ENCODE data around the gene KIF24. TPM values are rescaled to one million over a fixed set of nuclear protein-coding genes. Genes with fewer than 3 reads are reported as not detected.
"Not testable (repeated sequence)": the region's sequence is repeated elsewhere in the genome, so short reads cannot be mapped to it uniquely, and the experiment has no call there.

The KIF24 gene
- total RNA-seq, 4 donors from 2014 or later = 1.7 to 7.8 (median 4.6) TPM

GRCh38 chr9:34318163-34318790 lies 10.8 kb downstream of the KIF24 start:
- TF ChIP-seq, protein P1, sequence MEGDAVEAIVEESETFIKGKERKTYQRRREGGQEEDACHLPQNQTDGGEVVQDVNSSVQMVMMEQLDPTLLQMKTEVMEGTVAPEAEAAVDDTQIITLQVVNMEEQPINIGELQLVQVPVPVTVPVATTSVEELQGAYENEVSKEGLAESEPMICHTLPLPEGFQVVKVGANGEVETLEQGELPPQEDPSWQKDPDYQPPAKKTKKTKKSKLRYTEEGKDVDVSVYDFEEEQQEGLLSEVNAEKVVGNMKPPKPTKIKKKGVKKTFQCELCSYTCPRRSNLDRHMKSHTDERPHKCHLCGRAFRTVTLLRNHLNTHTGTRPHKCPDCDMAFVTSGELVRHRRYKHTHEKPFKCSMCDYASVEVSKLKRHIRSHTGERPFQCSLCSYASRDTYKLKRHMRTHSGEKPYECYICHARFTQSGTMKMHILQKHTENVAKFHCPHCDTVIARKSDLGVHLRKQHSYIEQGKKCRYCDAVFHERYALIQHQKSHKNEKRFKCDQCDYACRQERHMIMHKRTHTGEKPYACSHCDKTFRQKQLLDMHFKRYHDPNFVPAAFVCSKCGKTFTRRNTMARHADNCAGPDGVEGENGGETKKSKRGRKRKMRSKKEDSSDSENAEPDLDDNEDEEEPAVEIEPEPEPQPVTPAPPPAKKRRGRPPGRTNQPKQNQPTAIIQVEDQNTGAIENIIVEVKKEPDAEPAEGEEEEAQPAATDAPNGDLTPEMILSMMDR (IDR thresholded peaks at IDR 0.05) = no peak
- no peak overlapping the region for H3K4me3 ChIP-seq (replicated peaks in 1 of 3)
- no peak for DNase-seq
- no peak overlapping the region for H3K27ac ChIP-seq
- no peaks in the 10 kb centered on the region for H3K36me3 ChIP-seq
- 95 to 97% methylated on average over 34 to 43 of the region's 44 CpGs for WGBS, 2 donors
- no peaks in the 10 kb centered on the region for H3K27me3 ChIP-seq
- intact Hi-C loops (cut with DNase I) = no loop called here
- H3K4me1 ChIP-seq = no peaks in the 10 kb centered on the region
- no peaks in the 10 kb centered on the region for H3K9me3 ChIP-seq

DNA sequence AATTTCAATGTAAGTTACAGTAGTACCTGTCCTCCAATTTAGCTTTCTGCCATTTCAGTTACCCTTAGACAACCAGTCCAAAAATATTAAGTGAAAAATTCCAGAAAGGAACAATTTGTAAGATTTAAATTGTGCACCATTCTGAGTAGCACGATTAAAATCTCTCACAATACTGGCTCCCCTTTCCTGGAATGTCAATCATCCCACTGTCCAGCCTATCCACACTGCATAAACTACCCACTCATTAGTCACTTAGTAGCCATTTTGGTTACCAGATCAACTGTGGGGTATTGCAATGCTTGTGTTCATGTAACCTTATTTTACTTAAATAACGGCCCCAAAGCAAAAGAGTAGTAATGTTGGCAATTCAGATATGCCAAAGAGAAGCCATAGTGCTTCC lies 11.6 kb downstream of the KIF24 start:
- no peak for DNase-seq
- no peaks in the 10 kb centered on the region for H3K4me1 ChIP-seq
- no peaks in the 10 kb centered on the region for H3K36me3 ChIP-seq
- no peaks in the 10 kb centered on the region for H3K27me3 ChIP-seq
- H3K27ac ChIP-seq = no peak overlapping the region
- WGBS, 2 donors = 88 to 95% methylated on average over 2 of the region's 2 CpGs
- TF ChIP-seq POLR2A (IDR thresholded peaks at IDR 0.05) = no peak
- TF ChIP-seq, protein P1 (IDR thresholded peaks at IDR 0.05) = no peak
- intact Hi-C loops (cut with DNase I) = no loop called here
- no peaks in the 10 kb centered on the region for H3K9me3 ChIP-seq
- no peak overlapping the region for H3K4me3 ChIP-seq (replicated peaks in 1 of 3)

GRCh38 chr9:34311499-34312185 lies 17.4 kb downstream of the KIF24 start:
- no peaks in the 10 kb centered on the region for H3K36me3 ChIP-seq

DNA sequence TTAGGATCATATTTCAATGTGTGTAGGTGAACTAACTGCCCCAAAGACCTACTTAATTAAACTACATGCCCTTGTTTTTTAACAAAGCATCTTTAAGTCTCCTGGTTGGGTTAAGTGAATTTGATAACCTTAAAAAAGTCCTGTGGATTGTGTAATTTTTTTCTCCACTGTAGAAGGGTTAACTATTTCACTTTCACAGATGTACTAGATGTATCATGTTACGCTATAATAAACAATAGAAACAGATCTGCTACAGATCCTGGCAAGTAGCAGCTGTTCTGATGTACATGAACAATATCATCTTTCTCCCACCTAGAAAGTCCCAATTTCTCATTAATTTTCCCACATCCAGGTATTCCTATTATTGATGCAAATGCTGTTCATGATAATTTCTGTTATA lies 18.9 kb downstream of the KIF24 start:
- Histone ChIP-seq H3K4me3 (replicated peaks in 1 of 3) (no peak overlapping the region), H3K27me3 (no peaks in the 10 kb centered on the region), H3K27ac (no peak overlapping the region), H3K9me3 (no peaks in the 10 kb centered on the region), H3K36me3 (no peaks in the 10 kb centered on the region), H3K4me1 (no peaks in the 10 kb centered on the region)
- no peak for DNase-seq
- TF ChIP-seq, protein P1 (IDR thresholded peaks at IDR 0.05) = no peak
- WGBS, 2 donors = 97 to 100% methylated on average over 1 of the region's 1 CpG
- intact Hi-C loops (cut with DNase I) = no loop called here

More at GRCh38 chr9:34311499-34312185, 17.4 kb downstream of the KIF24 start:
- H3K27me3 ChIP-seq = no peaks in the 10 kb centered on the region
- intact Hi-C loops (cut with DNase I) = no loop called here
- H3K9me3 ChIP-seq = no peaks in the 10 kb centered on the region
- no peaks in the 10 kb centered on the region for H3K4me1 ChIP-seq
- whole genome bisulfite sequencing, 2 donors = 83 to 92% methylated on average over 6 of the region's 6 CpGs
- H3K27ac ChIP-seq = no peak overlapping the region
- no peak overlapping the region for H3K4me3 ChIP-seq (replicated peaks in 1 of 3)
- TF ChIP-seq, protein P1 (IDR thresholded peaks at IDR 0.05) = no peak
- no peak for TF ChIP-seq POLR2A (IDR thresholded peaks at IDR 0.05)
- no peak for DNase-seq

DNA sequence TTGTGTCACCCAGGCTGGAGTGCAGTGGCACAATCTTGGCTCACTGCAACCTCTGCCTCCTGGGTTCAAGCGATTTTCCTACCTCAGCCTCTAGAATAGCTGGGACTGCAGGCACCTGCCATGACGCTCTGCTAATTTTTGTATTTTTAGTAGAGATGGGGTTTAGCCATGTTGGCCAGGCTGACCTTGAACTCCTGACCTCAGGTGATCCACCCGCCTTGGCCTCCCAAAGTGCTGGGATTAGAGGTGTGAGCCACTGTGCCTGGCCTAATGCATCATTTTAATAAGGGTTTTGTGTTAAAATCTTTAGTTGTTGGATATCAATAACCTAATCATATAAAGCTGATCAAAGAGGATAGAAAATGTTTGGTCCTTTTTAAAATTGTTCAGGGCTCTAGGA lies 20.8 kb downstream of the KIF24 start:
- 100% methylated on average over 3 of the region's 3 CpGs for WGBS, 2 donors

GRCh38 chr9:34301064-34301463 lies 28.0 kb downstream of the KIF24 start:
- DNase-seq; H3K4me1 ChIP-seq; H3K27ac ChIP-seq; H3K9me3 ChIP-seq; H3K36me3 ChIP-seq; intact Hi-C loops (cut with DNase I); H3K4me3 ChIP-seq (replicated peaks in 1 of 3); H3K27me3 ChIP-seq: not testable (repeated sequence)
- 91 to 92% methylated on average over 7 of the region's 7 CpGs for WGBS, 2 donors

More for the DNA sequence above, 20.8 kb downstream of the KIF24 start:
- H3K36me3 ChIP-seq; H3K27ac ChIP-seq; H3K27me3 ChIP-seq; H3K4me1 ChIP-seq; H3K9me3 ChIP-seq; DNase-seq; intact Hi-C loops (cut with DNase I); H3K4me3 ChIP-seq (replicated peaks in 1 of 3): not testable (repeated sequence)

Data from thyroid gland (tissue), 4 donors.